Measurements from ENCODE around the gene CRYBB1.
A peak's percentile ranks its signal among the peaks of the same experiment; 100 is the strongest.
"Not testable (repeated sequence)": the region's sequence is repeated elsewhere in the genome, so short reads cannot be mapped to it uniquely, and the experiment has no call there.

The CRYBB1 gene

GRCh38 chr22:26635117-26635516 is 17.3 kb upstream of the CRYBB1 start:
- DNase-seq: no peak

- no peak for DNase-seq
Measured at GRCh38 chr22:26634189-26634588, 16.4 kb upstream of the CRYBB1 start.

GRCh38 chr22:26632422-26633155 is 14.8 kb upstream of the CRYBB1 start:
- no peak for DNase-seq

GRCh38 chr22:26631282-26631681 is 13.5 kb upstream of the CRYBB1 start:
- no peak for DNase-seq

GRCh38 chr22:26629988-26630761 is 12.3 kb upstream of the CRYBB1 start:
- no peak for DNase-seq

GRCh38 chr22:26624803-26625202 is 7.0 kb upstream of the CRYBB1 start:
- DNase-seq: no peak

GRCh38 chr22:26623984-26624383 is 6.2 kb upstream of the CRYBB1 start:
- DNase-seq: no peak

- no peak for DNase-seq
Measured at GRCh38 chr22:26621663-26622062, 3.8 kb upstream of the CRYBB1 start, which contains the start of gene CRYBA4. Gene CRYBA4, plus strand, starts transcription at chr22:26621963. Its CDS starts 634 bp downstream, at chr22:26622597.

- DNase-seq: no peak
Measured at GRCh38 chr22:26620197-26620596, 2.4 kb upstream of the CRYBB1 start.

GRCh38 chr22:26619510-26619909 is 1.7 kb upstream of the CRYBB1 start:
- DNase-seq: no peak

GRCh38 chr22:26618455-26618854 is 628 bp upstream of the CRYBB1 start:
- DNase-seq: no peak

- DNase-seq: no peak
Measured at GRCh38 chr22:26616650-26617049, 1.2 kb downstream of the CRYBB1 start.

- no peak for DNase-seq
Measured at GRCh38 chr22:26615830-26616435, 1.9 kb downstream of the CRYBB1 start.

GRCh38 chr22:26615149-26615548 is 2.7 kb downstream of the CRYBB1 start:
- peak; percentile 85 for DNase-seq

- no peak for DNase-seq
Measured at GRCh38 chr22:26614322-26614721, 3.5 kb downstream of the CRYBB1 start.

- DNase-seq: not testable (repeated sequence)
Measured at GRCh38 chr22:26613753-26614152, 4.1 kb downstream of the CRYBB1 start.

- no peak for DNase-seq
Measured at GRCh38 chr22:26612652-26613051, 5.2 kb downstream of the CRYBB1 start.

GRCh38 chr22:26610996-26611395 is 6.8 kb downstream of the CRYBB1 start:
- peak; percentile 31 for DNase-seq

- peak; percentile 92 for DNase-seq
Measured at GRCh38 chr22:26610072-26610958, 7.5 kb downstream of the CRYBB1 start.

- DNase-seq: no peak
Measured at GRCh38 chr22:26609287-26609686, 8.5 kb downstream of the CRYBB1 start.

- DNase-seq: no peak
Measured at GRCh38 chr22:26608129-26608528, 9.7 kb downstream of the CRYBB1 start.

- no peak for DNase-seq
Measured at GRCh38 chr22:26606611-26607010, 11.2 kb downstream of the CRYBB1 start.

GRCh38 chr22:26604368-26604767 is 13.5 kb downstream of the CRYBB1 start:
- DNase-seq: no peak
